Keratinocyte (primary cell): ENCODE results near the gene PEMT. TPM values are rescaled to one million over a fixed set of nuclear protein-coding genes. Genes with fewer than 3 reads are reported as not detected.

Experiments
- DNase-seq: peaks from one replicate; pipeline ENCODE4 v3.0.0-alpha.2; 2011; ENCODE audit warnings: low read depth, missing footprints, low spot score
- FAIRE-seq: peaks from 2 replicates; lab custom pipeline; 2011; peaks lifted over from hg19 to GRCh38; lab: Jason Lieb, UNC
- H2AFZ ChIP-seq: 2 replicates; pipeline ENCODE4 v1.6.0; 2012; ENCODE audit warnings: low read length, control low read depth, inconsistent platforms; ENCODE audit not compliant: control insufficient read depth
- H3K27ac ChIP-seq: 2 replicates; pipeline ENCODE4 v1.5.1; 2011; ENCODE audit warnings: low read length; ENCODE audit not compliant: control insufficient read depth, insufficient read depth
- H3K27me3 ChIP-seq: 3 replicates; pipeline ENCODE4 v1.6.0; 2011; ENCODE audit warnings: low read length; ENCODE audit not compliant: control insufficient read depth, insufficient read depth; ENCODE audit errors: extremely low read depth
- H3K36me3 ChIP-seq, 2 experiments: 2 replicates in 1 of 2; 3 replicates in 1 of 2; pipeline ENCODE4 v1.5.1; 2011; ENCODE audit warnings: low read length in 2 of 2, mild to moderate bottlenecking in 1 of 2; ENCODE audit not compliant: control insufficient read depth in 2 of 2, insufficient read depth in 2 of 2; ENCODE audit errors: extremely low read depth in 1 of 2
- H3K4me1 ChIP-seq: 3 replicates; pipeline ENCODE4 v1.5.1; 2011; ENCODE audit warnings: low read length; ENCODE audit not compliant: control insufficient read depth, insufficient read depth; ENCODE audit errors: extremely low read depth
- H3K4me2 ChIP-seq: 3 replicates; pipeline ENCODE4 v1.6.0; 2011; ENCODE audit warnings: low read depth, low read length; ENCODE audit not compliant: control insufficient read depth, insufficient read depth; ENCODE audit errors: extremely low read depth
- H3K4me3 ChIP-seq, 3 experiments: fragments of 200-600 bp in 1 of 3; sonication (generic) in 1 of 3; 2 replicates in 2 of 3; 3 replicates in 1 of 3; pipeline ENCODE4 v1.5.1; 2011 to 2016; ENCODE audit warnings: low read length in 3 of 3, mild to moderate bottlenecking in 3 of 3, control low read depth in 2 of 3, inconsistent platforms in 1 of 3, low read depth in 1 of 3, mixed read lengths in 1 of 3, mixed run types in 1 of 3, moderate library complexity in 1 of 3; ENCODE audit not compliant: control insufficient read depth in 2 of 3, insufficient read depth in 2 of 3; ENCODE audit errors: extremely low read depth in 1 of 3
- H3K79me2 ChIP-seq: 2 replicates; pipeline ENCODE4 v1.6.0; 2012; ENCODE audit warnings: low read length; ENCODE audit not compliant: control insufficient read depth, insufficient read depth
- H3K9ac ChIP-seq: 3 replicates; pipeline ENCODE4 v1.6.0; 2011; ENCODE audit warnings: low read length; ENCODE audit not compliant: control insufficient read depth, insufficient read depth; ENCODE audit errors: extremely low read depth
- H3K9me1 ChIP-seq: 3 replicates; pipeline ENCODE4 v1.6.0; 2011; ENCODE audit warnings: low read length; ENCODE audit not compliant: control insufficient read depth, insufficient read depth; ENCODE audit errors: extremely low read depth
- H3K9me3 ChIP-seq: 2 replicates; pipeline ENCODE4 v1.5.1; 2012; ENCODE audit warnings: low read depth, low read length; ENCODE audit not compliant: control insufficient read depth
- H4K20me1 ChIP-seq: 3 replicates; pipeline ENCODE4 v1.6.0; 2011; ENCODE audit warnings: low read length; ENCODE audit not compliant: control insufficient read depth, insufficient read depth; ENCODE audit errors: extremely low read depth
- CTCF ChIP-seq, 3 experiments: IDR thresholded peaks in 1 of 3; conservative IDR thresholded peaks in 1 of 3; optimal IDR thresholded peaks in 1 of 3; 2 replicates in 2 of 3; 3 replicates in 1 of 3; pipeline versions ENCODE3 to v1.5.1; 2011; ENCODE audit warnings: low read length in 3 of 3, mild to moderate bottlenecking in 3 of 3, moderate library complexity in 2 of 3, control low read depth in 1 of 3, inconsistent platforms in 1 of 3; ENCODE audit not compliant: insufficient read depth in 2 of 3; ENCODE audit errors: extremely low read depth in 1 of 3
- EZH2 ChIP-seq: IDR thresholded peaks from one replicate; pipeline ENCODE4 v1.6.1; 2012; ENCODE audit warnings: inconsistent platforms, mild to moderate bottlenecking, low read length, moderate library complexity
- dilution Hi-C: fragments of 300-500 bp; cut with MboI; formaldehyde crosslinking; loops from one replicate; pipeline ENCODE4 v1.7.0; 2020; ENCODE audit warnings: low sequenced_read_pairs; ENCODE audit not compliant: extremely low pct_ligation_motif_present
- polyA plus RNA-seq, 5 experiments: library from polyadenylated mRNA; depleted of rRNA in 3 of 5; stranded (reverse) in 3 of 5; stranded (forward) in 1 of 5; unstranded in 1 of 5; fragments of >200 nt; gene quantifications; 1 replicate in 1 of 5; 2 replicates in 3 of 5; 3 replicates in 1 of 5; pipeline versions ENCODE4 v1.2.1 to v1.2.3, GENCODE V29; 2011 to 2012; ENCODE audit warnings: missing spikeins in 2 of 5, low read depth in 1 of 5, low replicate concordance in 1 of 5

PEMT gene
- polyA plus RNA-seq, 1 donor (not counting 4 experiments of a cell fraction or from before 2014, with no cell fraction given): 17.7 TPM

DNA sequence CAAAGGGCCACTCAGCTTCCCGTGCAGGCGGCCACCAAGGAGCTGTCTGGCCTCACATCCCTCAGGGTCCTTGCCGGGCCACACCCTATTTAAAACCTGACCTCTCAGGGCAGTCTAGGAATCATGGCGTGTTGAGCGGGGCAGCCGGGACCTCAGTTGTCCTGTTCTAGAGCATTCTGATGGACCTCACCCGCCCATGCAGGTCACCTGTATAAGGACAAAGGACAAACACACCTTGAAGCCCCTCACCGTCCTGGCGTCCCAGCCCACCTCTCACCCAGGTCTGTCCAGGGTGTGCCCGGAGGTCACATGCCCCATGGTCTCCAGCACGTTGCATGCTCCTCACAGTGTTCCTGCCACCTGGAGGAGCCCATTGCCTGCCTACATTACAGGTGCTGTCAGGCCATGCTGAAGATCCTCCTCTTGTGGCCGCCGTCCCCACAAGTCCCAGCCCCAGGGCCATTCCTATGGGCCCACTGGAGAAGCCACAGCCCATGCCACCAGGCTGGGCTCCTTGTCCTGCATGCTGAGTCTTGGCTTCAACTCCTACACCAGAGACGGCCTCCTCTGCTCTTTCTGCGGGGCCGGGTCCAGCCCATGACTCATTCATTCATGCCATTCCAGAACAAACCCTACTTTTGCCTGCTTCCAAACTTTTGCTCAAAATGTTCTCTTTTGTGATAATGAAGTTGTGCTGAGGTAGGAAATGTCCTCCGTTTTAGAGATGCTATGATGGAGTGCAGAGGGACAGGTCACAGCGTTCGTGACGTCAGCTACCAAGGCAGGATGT, 46.3 kb downstream of the PEMT start:
- Histone ChIP-seq H4K20me1 (peaks cover 7% of the 10 kb centered on the region), H3K79me2 (no peaks in the 10 kb centered on the region), H3K4me1 (no peaks in the 10 kb centered on the region), H2AFZ (no peak overlapping the region), H3K4me3 (no peak overlapping the region), H3K27ac (no peak overlapping the region), H3K9ac (no peak overlapping the region), H3K9me1 (no peaks in the 10 kb centered on the region), H3K4me2 (no peak overlapping the region), H3K27me3 (no peaks in the 10 kb centered on the region), H3K36me3 (no peaks in the 10 kb centered on the region), H3K9me3 (no peaks in the 10 kb centered on the region)
- TF ChIP-seq EZH2: no peak
- TF ChIP-seq CTCF (optimal IDR thresholded peaks at IDR 0.05 in 1 of 3, IDR thresholded peaks at IDR 0.05 in 1 of 3, conservative IDR thresholded peaks at IDR 0.05 in 1 of 3; ENCODE audit: extremely low read depth in 1 of 3, insufficient read depth in 2 of 3, low read length in 3 of 3): no peak
- dilution Hi-C loops: no loop called here
- DNase-seq: no peak
- no peak for FAIRE-seq

- no peaks in the 10 kb centered on the region for H3K9me1 ChIP-seq
- H3K36me3 ChIP-seq: no peaks in the 10 kb centered on the region
- no peak overlapping the region for H3K9ac ChIP-seq
- H2AFZ ChIP-seq: no peak overlapping the region
- no peak overlapping the region for H3K27ac ChIP-seq
- peaks cover 7% of the 10 kb centered on the region for H4K20me1 ChIP-seq
- no peaks in the 10 kb centered on the region for H3K79me2 ChIP-seq
- TF ChIP-seq CTCF (optimal IDR thresholded peaks at IDR 0.05 in 1 of 3, IDR thresholded peaks at IDR 0.05 in 1 of 3, conservative IDR thresholded peaks at IDR 0.05 in 1 of 3; ENCODE audit: extremely low read depth in 1 of 3, insufficient read depth in 2 of 3, low read length in 3 of 3) (no peak), EZH2 (no peak)
- dilution Hi-C loops: no loop called here
- DNase-seq (no peak), FAIRE-seq (no peak)
- H3K27me3 ChIP-seq: no peaks in the 10 kb centered on the region
- no peaks in the 10 kb centered on the region for H3K9me3 ChIP-seq
- no peaks in the 10 kb centered on the region for H3K4me1 ChIP-seq
- no peak overlapping the region for H3K4me2 ChIP-seq
- no peak overlapping the region for H3K4me3 ChIP-seq
Observed at GRCh38 chr17:17542906-17543635, 48.4 kb downstream of the PEMT start.
